Measurements from ENCODE around the gene PSG3.
"Not testable (repeated sequence)": the region's sequence is repeated elsewhere in the genome, so short reads cannot be mapped to it uniquely, and the experiment has no call there.

- TF ChIP-seq, protein P1, sequence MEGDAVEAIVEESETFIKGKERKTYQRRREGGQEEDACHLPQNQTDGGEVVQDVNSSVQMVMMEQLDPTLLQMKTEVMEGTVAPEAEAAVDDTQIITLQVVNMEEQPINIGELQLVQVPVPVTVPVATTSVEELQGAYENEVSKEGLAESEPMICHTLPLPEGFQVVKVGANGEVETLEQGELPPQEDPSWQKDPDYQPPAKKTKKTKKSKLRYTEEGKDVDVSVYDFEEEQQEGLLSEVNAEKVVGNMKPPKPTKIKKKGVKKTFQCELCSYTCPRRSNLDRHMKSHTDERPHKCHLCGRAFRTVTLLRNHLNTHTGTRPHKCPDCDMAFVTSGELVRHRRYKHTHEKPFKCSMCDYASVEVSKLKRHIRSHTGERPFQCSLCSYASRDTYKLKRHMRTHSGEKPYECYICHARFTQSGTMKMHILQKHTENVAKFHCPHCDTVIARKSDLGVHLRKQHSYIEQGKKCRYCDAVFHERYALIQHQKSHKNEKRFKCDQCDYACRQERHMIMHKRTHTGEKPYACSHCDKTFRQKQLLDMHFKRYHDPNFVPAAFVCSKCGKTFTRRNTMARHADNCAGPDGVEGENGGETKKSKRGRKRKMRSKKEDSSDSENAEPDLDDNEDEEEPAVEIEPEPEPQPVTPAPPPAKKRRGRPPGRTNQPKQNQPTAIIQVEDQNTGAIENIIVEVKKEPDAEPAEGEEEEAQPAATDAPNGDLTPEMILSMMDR (IDR thresholded peaks at IDR 0.05): not testable (repeated sequence)
- TF ChIP-seq POLR2A (IDR thresholded peaks at IDR 0.05): not testable (repeated sequence)
Observed at GRCh38 chr19:42676326-42676725, 64.0 kb downstream of the PSG3 start.
